MM.1S (cell line): ENCODE data around the gene TMCC1.
"Not testable (repeated sequence)": the region's sequence is repeated elsewhere in the genome, so short reads cannot be mapped to it uniquely, and the experiment has no call there.

Source experiments
- DNase-seq: peaks from one replicate; pipeline ENCODE4 v3.0.0-alpha.2; 2015
- H2AFZ ChIP-seq: fragments of 300-600 bp; sonication (generic); 2 replicates; pipeline ENCODE4 v1.6.0; 2016; ENCODE audit warnings: antibody characterized with exemption, low read length
- H3F3A ChIP-seq: fragments of 300-600 bp; sonication (generic); 2 replicates; pipeline ENCODE4 v1.6.1; 2016; ENCODE audit warnings: mild to moderate bottlenecking, antibody characterized with exemption, low read length, moderate library complexity, mixed read lengths; ENCODE audit not compliant: insufficient read depth
- H3K27ac ChIP-seq: fragments of 300-600 bp; sonication (generic); 2 replicates; pipeline ENCODE4 v1.5.1; 2016; ENCODE audit warnings: mild to moderate bottlenecking, low read length
- H3K27me3 ChIP-seq: fragments of 300-600 bp; sonication (generic); replicated peaks from 2 replicates; pipeline ENCODE4 v1.6.0; 2016; ENCODE audit warnings: low read length; ENCODE audit not compliant: insufficient read depth
- H3K36me3 ChIP-seq: fragments of 300-600 bp; sonication (generic); replicated peaks from 2 replicates; pipeline ENCODE4 v1.6.1; 2016; ENCODE audit warnings: mild to moderate bottlenecking, low read length, mixed read lengths; ENCODE audit not compliant: insufficient read depth
- H3K4me1 ChIP-seq: fragments of 300-600 bp; sonication (generic); 2 replicates; pipeline ENCODE4 v1.6.1; 2016; ENCODE audit warnings: low read length, mixed read lengths
- H3K4me2 ChIP-seq: fragments of 300-600 bp; sonication (generic); 2 replicates; pipeline ENCODE4 v1.6.0; 2016; ENCODE audit warnings: low read depth, low read length
- H3K4me3 ChIP-seq: fragments of 300-600 bp; sonication (generic); 2 replicates; pipeline ENCODE4 v1.5.1; 2016; ENCODE audit warnings: low read length, mixed read lengths
- H3K79me2 ChIP-seq: fragments of 300-600 bp; sonication (generic); 2 replicates; pipeline ENCODE4 v1.6.1; 2016; ENCODE audit warnings: mixed run types, low read length, mixed read lengths
- H3K9ac ChIP-seq: fragments of 300-600 bp; sonication (generic); 2 replicates; pipeline ENCODE4 v1.6.1; 2016; ENCODE audit warnings: low read length, mixed read lengths
- H3K9me2 ChIP-seq: fragments of 300-600 bp; sonication (generic); replicated peaks from 2 replicates; pipeline ENCODE4 v1.6.1; 2016; ENCODE audit warnings: mild to moderate bottlenecking, low read length, mixed read lengths; ENCODE audit not compliant: insufficient read depth
- H3K9me3 ChIP-seq: fragments of 300-600 bp; sonication (generic); replicated peaks from 2 replicates; pipeline ENCODE4 v1.6.1; 2016; ENCODE audit warnings: mild to moderate bottlenecking, low read length, mixed read lengths; ENCODE audit not compliant: insufficient read depth
- H4K20me1 ChIP-seq: fragments of 300-600 bp; sonication (generic); 2 replicates; pipeline ENCODE4 v1.6.1; 2016; ENCODE audit warnings: mild to moderate bottlenecking, low read length, moderate library complexity, mixed read lengths; ENCODE audit not compliant: insufficient read depth
- CTCF ChIP-seq: fragments of 300-600 bp; sonication (generic); IDR thresholded peaks from 2 replicates; pipeline ENCODE4 v1.5.1; 2016; ENCODE audit warnings: antibody characterized with exemption, low read length, mixed read lengths
- EZH2 ChIP-seq: fragments of 300-600 bp; sonication (generic); optimal IDR thresholded peaks from 2 replicates; pipeline ENCODE3; 2017; ENCODE audit warnings: low read depth, mild to moderate bottlenecking, antibody characterized with exemption, low read length, mixed read lengths
- EZH2phosphoT487 ChIP-seq: fragments of 300-600 bp; sonication (generic); IDR thresholded peaks from 2 replicates; pipeline ENCODE4 v1.6.1; 2018; ENCODE audit warnings: antibody characterized with exemption, low read length

The TMCC1 gene

DNA sequence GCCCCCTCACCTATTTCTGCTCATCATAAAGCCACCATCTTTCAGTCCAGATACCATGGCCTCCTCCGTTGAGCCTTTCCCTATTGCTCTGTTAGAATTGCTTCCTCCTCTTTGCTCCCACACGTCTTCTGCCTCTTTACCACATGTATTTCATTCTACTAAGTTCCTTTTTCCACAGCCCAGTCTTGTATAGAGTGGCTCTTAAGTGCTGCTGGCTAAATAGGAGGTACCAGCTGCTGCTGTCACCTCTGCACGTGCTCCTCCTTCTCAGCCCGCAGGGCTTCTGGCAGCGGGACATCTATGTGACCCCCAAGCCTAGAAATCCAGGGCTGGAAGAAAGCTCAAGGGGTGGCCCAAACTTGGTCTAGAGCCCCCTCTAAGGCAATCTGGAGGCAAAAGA is 248.2 kb downstream of the TMCC1 start:
- no peak overlapping the region for H2AFZ ChIP-seq
- H3K9me3 ChIP-seq: no peaks in the 10 kb centered on the region
- H3K4me3 ChIP-seq: no peak overlapping the region
- H3F3A ChIP-seq: no peaks in the 10 kb centered on the region
- no peaks in the 10 kb centered on the region for H4K20me1 ChIP-seq
- H3K27ac ChIP-seq: no peak overlapping the region
- H3K9ac ChIP-seq: no peak overlapping the region
- H3K4me2 ChIP-seq: no peak overlapping the region
- no peak for DNase-seq
- no peaks in the 10 kb centered on the region for H3K79me2 ChIP-seq
- TF ChIP-seq EZH2phosphoT487 (no peak), EZH2 (no peak)
- H3K27me3 ChIP-seq: no peaks in the 10 kb centered on the region
- no peaks in the 10 kb centered on the region for H3K4me1 ChIP-seq
- no peaks in the 10 kb centered on the region for H3K36me3 ChIP-seq
- H3K9me2 ChIP-seq: no peaks in the 10 kb centered on the region

DNA sequence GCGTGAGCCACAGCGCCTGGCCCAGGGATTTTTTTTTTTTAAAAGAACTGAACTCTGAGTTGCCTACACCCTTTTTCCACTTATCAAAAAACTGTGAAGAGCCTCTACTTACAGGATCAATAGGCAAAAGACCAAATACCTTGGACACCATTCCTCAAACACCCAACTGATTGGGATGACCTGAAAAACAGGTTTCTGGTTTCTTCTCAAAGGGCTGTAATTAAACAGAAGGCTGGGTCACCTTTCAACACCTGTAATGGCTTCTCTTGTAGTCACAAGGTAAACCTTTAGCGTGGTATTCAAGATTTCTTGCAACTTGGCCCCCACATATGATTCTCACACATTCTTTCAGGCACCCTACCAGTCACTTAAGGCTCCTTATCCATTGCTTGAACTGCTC is 248.7 kb downstream of the TMCC1 start:
- Histone ChIP-seq H3K9ac (no peak overlapping the region), H3K9me2 (no peaks in the 10 kb centered on the region), H3F3A (no peaks in the 10 kb centered on the region), H3K4me1 (no peaks in the 10 kb centered on the region), H3K27me3 (no peaks in the 10 kb centered on the region), H3K4me2 (no peak overlapping the region), H3K36me3 (no peaks in the 10 kb centered on the region), H2AFZ (no peak overlapping the region), H3K79me2 (no peaks in the 10 kb centered on the region), H3K27ac (no peak overlapping the region), H4K20me1 (no peaks in the 10 kb centered on the region), H3K4me3 (no peak overlapping the region), H3K9me3 (no peaks in the 10 kb centered on the region)
- no peak for DNase-seq
- TF ChIP-seq EZH2phosphoT487: no peak
- no peak for TF ChIP-seq CTCF
- no peak for TF ChIP-seq EZH2

DNA sequence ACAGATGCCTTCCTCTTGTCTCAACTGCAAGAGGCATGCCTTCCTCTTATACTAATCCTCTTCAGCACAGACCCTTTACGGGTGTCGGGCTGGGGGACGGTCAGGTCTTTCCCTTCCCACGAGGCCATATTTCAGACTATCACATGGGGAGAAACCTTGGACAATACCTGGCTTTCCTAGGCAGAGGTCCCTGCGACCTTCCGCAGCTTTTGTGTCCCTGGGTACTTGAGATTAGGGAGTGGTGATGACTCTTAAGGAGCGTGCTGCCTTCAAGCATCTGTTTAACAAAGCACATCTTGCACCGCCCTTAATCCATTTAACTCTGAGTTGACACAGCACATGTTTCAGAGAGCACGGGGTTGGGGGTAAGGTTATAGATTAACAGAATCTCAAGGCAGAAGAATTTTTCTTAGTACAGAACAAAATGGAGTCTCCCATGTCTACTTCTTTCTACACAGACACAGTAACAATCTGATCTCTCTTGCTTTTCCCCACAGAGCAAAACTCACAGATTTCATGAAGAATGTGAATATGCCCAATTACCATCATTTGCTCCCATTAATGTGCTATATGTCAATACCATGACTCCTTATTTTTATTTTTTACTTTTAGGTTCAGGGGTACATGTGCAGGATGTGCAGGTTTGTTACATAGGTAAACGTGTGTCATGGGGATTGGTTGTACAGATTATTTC is 251.8 kb downstream of the TMCC1 start:
- DNase-seq, H3K79me2 ChIP-seq, H3K36me3 ChIP-seq, H3F3A ChIP-seq, H3K27me3 ChIP-seq, H2AFZ ChIP-seq, H3K9me3 ChIP-seq, H3K27ac ChIP-seq, H3K9ac ChIP-seq, H3K9me2 ChIP-seq, H3K4me1 ChIP-seq, H3K4me2 ChIP-seq, H4K20me1 ChIP-seq, H3K4me3 ChIP-seq: not testable (repeated sequence)

DNA sequence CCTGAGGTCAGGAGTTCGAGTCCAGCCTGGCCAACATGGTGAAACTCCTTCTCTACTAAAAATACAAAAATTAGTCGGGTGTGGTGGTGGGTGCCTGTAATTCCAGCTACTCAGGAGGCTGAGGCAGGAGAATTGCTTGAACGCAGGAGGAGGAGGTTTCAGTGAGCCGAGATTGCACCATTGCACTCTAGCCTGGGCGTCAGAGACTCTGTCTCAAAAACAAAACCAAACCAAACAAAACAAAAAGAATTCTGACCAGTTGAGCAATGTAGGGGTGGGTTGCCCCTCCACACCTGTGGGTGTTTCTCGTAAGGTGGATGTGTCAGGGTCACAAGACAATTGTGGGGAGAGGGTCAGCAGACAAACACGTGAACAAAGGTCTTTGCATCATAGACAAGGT is 252.5 kb downstream of the TMCC1 start:
- H3K79me2 ChIP-seq, H2AFZ ChIP-seq, H3K4me3 ChIP-seq, H3K9ac ChIP-seq, H3K9me3 ChIP-seq, H3K27me3 ChIP-seq, DNase-seq, H3K4me1 ChIP-seq, H4K20me1 ChIP-seq, H3K27ac ChIP-seq, H3K36me3 ChIP-seq, H3F3A ChIP-seq, H3K4me2 ChIP-seq, H3K9me2 ChIP-seq: not testable (repeated sequence)

DNA sequence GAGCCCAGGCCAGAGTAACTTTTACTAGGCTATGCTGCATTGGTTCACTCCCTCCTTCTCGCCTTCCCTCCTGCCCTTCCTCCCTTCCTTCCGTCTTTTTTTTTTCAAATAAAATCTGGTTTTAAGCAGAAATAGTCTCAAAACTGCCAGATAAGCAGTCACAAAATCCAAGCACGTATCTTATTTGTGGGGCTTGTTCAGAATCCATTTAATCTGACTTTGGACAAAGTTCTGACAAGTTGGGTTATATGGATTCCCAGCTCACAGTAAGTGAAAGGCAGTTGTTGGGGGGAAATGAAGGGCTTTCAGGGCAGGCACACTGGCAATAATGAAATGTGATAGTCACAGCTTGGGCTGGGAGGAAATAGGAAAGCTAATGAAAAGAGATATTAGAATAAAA is 255.0 kb downstream of the TMCC1 start:
- H3K9me3 ChIP-seq: no peaks in the 10 kb centered on the region
- no peak for DNase-seq
- no peak for TF ChIP-seq CTCF

More for the DNA sequence above, 255.0 kb downstream of the TMCC1 start:
- H3K9me2 ChIP-seq: no peaks in the 10 kb centered on the region
- no peaks in the 10 kb centered on the region for H3K36me3 ChIP-seq
- H3K4me2 ChIP-seq: no peak overlapping the region
- no peak overlapping the region for H3K9ac ChIP-seq
- no peaks in the 10 kb centered on the region for H3K79me2 ChIP-seq
- no peak overlapping the region for H3K27ac ChIP-seq
- no peak overlapping the region for H3K4me3 ChIP-seq
- H4K20me1 ChIP-seq: no peaks in the 10 kb centered on the region
- H3K4me1 ChIP-seq: no peaks in the 10 kb centered on the region
- H2AFZ ChIP-seq: no peak overlapping the region
- H3F3A ChIP-seq: no peaks in the 10 kb centered on the region
- no peaks in the 10 kb centered on the region for H3K27me3 ChIP-seq
